Lower leg skin (tissue), 3 donors: ENCODE results near the gene AKT3.

Source experiments
- CTCF ChIP-seq, 3 donors: fragments of 450-650 bp; IDR thresholded peaks; one replicate each; pipeline ENCODE4 v1.5.1; 2016; ENCODE audit warnings: antibody characterized with exemption in 3 of 3, mild to moderate bottlenecking in 3 of 3, moderate library complexity in 2 of 3
- POLR2A ChIP-seq, 2 donors: fragments of 450-650 bp; IDR thresholded peaks; one replicate each; pipeline ENCODE4 v1.6.1; 2016 to 2017; ENCODE audit warnings: antibody characterized with exemption in 2 of 2, mild to moderate bottlenecking in 1 of 2, moderate library complexity in 1 of 2

GRCh38 chr1:243557866-243558265 lies 292.2 kb downstream of the AKT3 start:
- no peak for TF ChIP-seq CTCF (IDR thresholded peaks at IDR 0.05)
- TF ChIP-seq POLR2A (IDR thresholded peaks at IDR 0.05): no peak
